Osteocyte (in vitro differentiated cells): ENCODE measurements around the gene SLC22A9. TPM values are rescaled to one million over a fixed set of nuclear protein-coding genes. Genes with fewer than 3 reads are reported as not detected.

ENCODE experiments used
- DNase-seq: peaks from one replicate; pipeline ENCODE4 v3.0.0; 2021; ENCODE audit warnings: mixed read lengths; ENCODE audit not compliant: unreplicated experiment; ENCODE audit errors: extremely low spot score
- H3K27ac Mint-ChIP-seq: one replicate; pipeline ENCODE4 v1.8.0; 2021; ENCODE audit warnings: mild to moderate bottlenecking, mixed read lengths; ENCODE audit not compliant: unreplicated experiment
- H3K27me3 Mint-ChIP-seq: one replicate; pipeline ENCODE4 v1.8.0; 2021; ENCODE audit warnings: mixed read lengths; ENCODE audit not compliant: unreplicated experiment
- H3K36me3 Mint-ChIP-seq: one replicate; pipeline ENCODE4 v1.8.0; 2021; ENCODE audit warnings: mixed read lengths; ENCODE audit not compliant: unreplicated experiment
- H3K4me1 Mint-ChIP-seq: one replicate; pipeline ENCODE4 v1.8.0; 2021; ENCODE audit warnings: mixed read lengths; ENCODE audit not compliant: unreplicated experiment
- H3K4me3 Mint-ChIP-seq: one replicate; pipeline ENCODE4 v1.8.0; 2021; ENCODE audit warnings: mild to moderate bottlenecking, moderate library complexity, mixed read lengths; ENCODE audit not compliant: unreplicated experiment
- H3K9me3 Mint-ChIP-seq: one replicate; pipeline ENCODE4 v1.8.0; 2021; ENCODE audit warnings: mixed read lengths; ENCODE audit not compliant: unreplicated experiment
- total RNA-seq: library from RNA; stranded (reverse); gene quantifications from 2 replicates; pipeline ENCODE4 v1.2.1, GENCODE V29; 2021
- TF ChIP-seq, protein P1 (sequence below): fragments of 200-600 bp; sonication (generic); IDR thresholded peaks from 2 replicates; pipeline ENCODE4 v1.5.0; 2021; ENCODE audit warnings: antibody characterized with exemption, mild to moderate bottlenecking, moderate library complexity

SLC22A9 gene
- total RNA-seq, 1 donor from 2014 or later = not detected

DNA sequence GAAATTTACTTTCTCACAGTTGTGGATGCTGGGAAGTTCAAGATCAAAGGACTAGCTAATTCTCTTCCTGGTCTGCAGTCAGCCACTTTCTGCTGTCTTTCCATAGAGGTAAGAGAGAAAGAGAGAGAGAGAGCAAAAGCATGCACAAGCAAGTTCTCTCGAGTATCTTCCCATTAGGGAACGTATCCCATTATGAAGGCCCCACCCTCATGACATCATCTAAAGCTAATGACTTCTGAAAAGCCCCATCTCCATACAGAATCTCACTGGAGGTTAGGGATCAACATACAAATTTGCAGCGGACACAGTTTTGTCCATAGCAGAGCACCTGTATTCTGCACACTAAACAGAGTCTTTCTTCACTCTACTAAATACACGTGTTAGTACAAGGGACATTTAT lies 17.4 kb upstream of the SLC22A9 start:
- H3K27me3 Mint-ChIP-seq = no peaks in the 10 kb centered on the region
- TF ChIP-seq, protein P1, sequence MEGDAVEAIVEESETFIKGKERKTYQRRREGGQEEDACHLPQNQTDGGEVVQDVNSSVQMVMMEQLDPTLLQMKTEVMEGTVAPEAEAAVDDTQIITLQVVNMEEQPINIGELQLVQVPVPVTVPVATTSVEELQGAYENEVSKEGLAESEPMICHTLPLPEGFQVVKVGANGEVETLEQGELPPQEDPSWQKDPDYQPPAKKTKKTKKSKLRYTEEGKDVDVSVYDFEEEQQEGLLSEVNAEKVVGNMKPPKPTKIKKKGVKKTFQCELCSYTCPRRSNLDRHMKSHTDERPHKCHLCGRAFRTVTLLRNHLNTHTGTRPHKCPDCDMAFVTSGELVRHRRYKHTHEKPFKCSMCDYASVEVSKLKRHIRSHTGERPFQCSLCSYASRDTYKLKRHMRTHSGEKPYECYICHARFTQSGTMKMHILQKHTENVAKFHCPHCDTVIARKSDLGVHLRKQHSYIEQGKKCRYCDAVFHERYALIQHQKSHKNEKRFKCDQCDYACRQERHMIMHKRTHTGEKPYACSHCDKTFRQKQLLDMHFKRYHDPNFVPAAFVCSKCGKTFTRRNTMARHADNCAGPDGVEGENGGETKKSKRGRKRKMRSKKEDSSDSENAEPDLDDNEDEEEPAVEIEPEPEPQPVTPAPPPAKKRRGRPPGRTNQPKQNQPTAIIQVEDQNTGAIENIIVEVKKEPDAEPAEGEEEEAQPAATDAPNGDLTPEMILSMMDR = no peak
- no peak overlapping the region for H3K4me3 Mint-ChIP-seq
- no peaks in the 10 kb centered on the region for H3K4me1 Mint-ChIP-seq
- H3K36me3 Mint-ChIP-seq = no peaks in the 10 kb centered on the region
- H3K27ac Mint-ChIP-seq = no peak overlapping the region
- no peak for DNase-seq
- peaks cover 4% of the 10 kb centered on the region for H3K9me3 Mint-ChIP-seq

DNA sequence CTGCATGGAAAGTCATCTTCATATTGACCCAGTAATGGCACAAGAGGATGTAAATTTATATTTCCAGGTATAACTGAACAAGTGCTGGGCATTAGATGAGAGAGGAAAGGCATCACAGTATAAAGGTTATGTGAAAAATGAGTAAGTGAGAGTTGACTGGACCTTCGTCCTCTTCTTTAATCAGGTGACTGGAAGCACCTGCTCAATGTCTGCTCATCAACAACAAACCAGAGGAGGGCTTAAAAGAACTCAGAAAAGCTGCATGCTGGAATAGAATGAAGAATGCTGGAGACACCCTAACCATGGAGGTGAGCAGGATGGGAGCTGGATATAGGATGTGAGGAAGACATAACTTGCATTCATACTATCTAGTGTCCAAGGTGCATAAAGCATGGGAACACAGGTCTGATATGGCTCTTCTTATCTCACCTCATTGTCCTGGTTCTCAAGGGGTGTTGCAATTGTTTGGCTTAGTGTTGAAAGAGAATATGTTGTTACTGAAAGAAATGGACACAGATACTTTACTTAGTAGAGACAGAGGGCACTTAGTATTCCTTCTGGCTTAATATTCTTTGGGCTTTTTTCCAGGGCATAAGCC lies 7.3 kb upstream of the SLC22A9 start:
- TF ChIP-seq, protein P1 = no peak
- Mint-ChIP-seq H3K4me1 (no peaks in the 10 kb centered on the region), H3K27ac (no peak overlapping the region), H3K4me3 (no peak overlapping the region), H3K9me3 (peaks cover 8% of the 10 kb centered on the region), H3K27me3 (no peaks in the 10 kb centered on the region), H3K36me3 (no peaks in the 10 kb centered on the region)
- DNase-seq = no peak

DNA sequence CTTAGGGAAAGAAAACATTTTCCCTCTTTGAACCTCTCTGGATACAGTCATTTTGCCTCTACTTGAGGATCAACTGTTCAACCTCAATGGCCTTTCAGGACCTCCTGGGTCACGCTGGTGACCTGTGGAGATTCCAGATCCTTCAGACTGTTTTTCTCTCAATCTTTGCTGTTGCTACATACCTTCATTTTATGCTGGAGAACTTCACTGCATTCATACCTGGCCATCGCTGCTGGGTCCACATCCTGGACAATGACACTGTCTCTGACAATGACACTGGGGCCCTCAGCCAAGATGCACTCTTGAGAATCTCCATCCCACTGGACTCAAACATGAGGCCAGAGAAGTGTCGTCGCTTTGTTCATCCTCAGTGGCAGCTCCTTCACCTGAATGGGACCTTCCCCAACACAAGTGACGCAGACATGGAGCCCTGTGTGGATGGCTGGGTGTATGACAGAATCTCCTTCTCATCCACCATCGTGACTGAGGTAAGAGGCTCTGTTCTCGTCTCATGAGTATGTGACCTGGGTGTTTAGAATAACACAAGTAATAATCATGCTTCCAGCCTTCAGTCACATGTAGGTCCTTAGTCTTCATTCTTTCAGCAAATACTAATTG lies 495 bp downstream of the SLC22A9 start:
- no peaks in the 10 kb centered on the region for H3K9me3 Mint-ChIP-seq
- H3K27ac Mint-ChIP-seq = no peak overlapping the region
- H3K4me1 Mint-ChIP-seq = no peaks in the 10 kb centered on the region
- TF ChIP-seq, protein P1 = no peak
- DNase-seq = no peak
- H3K27me3 Mint-ChIP-seq = peaks cover 4% of the 10 kb centered on the region
- H3K36me3 Mint-ChIP-seq = no peaks in the 10 kb centered on the region
- no peak overlapping the region for H3K4me3 Mint-ChIP-seq

DNA sequence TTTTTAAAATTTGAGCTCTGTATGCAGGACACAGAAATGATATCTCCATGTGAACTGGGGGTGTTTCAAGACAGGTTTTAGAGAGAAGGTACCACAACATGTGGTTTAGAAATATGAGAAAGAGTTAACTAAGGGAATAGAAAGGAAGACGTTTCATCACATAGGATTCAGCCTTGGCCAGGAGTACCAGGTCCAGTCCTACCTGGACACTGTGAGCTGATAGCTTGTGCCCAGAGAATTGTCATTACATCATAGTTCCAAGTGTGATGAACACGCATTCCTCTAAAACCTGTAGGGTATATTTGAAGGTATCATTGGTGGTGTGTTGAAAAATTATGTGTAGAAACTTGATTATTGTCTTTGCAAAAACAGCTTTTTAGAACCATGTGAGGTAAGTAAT lies 1.8 kb downstream of the SLC22A9 start:
- TF ChIP-seq, protein P1 = no peak
- no peaks in the 10 kb centered on the region for H3K4me1 Mint-ChIP-seq
- DNase-seq = no peak
- H3K36me3 Mint-ChIP-seq = no peaks in the 10 kb centered on the region
- H3K4me3 Mint-ChIP-seq = no peak overlapping the region
- H3K27ac Mint-ChIP-seq = no peak overlapping the region
- H3K9me3 Mint-ChIP-seq = no peaks in the 10 kb centered on the region
- peaks cover 10% of the 10 kb centered on the region for H3K27me3 Mint-ChIP-seq

DNA sequence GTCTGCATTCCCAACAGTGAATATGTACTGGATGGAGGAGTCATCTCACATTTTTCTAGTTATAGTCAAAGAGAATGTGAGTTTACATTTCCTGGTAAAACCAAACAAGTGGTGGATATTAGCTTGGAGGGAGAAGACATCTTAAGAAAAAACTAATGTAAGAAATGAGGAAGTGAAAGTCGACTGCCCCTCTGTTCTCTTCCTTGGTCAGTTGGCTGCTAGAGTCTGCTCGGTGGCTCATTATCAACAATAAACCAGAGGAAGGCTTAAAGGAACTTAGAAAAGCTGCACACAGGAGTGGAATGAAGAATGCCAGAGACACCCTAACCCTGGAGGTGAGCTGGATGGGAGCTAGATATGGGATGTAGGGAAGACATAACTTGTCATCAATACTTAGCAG lies 5.8 kb downstream of the SLC22A9 start:
- peaks cover 21% of the 10 kb centered on the region for H3K27me3 Mint-ChIP-seq
- no peaks in the 10 kb centered on the region for H3K9me3 Mint-ChIP-seq
- no peak overlapping the region for H3K27ac Mint-ChIP-seq
- H3K4me3 Mint-ChIP-seq = no peak overlapping the region
- no peaks in the 10 kb centered on the region for H3K36me3 Mint-ChIP-seq
- DNase-seq = no peak
- TF ChIP-seq, protein P1 = no peak
- no peaks in the 10 kb centered on the region for H3K4me1 Mint-ChIP-seq
